ENCODE data around the gene BBS9.

Gene BBS9

GRCh38 chr7:33128990-33129805, at the start of gene BBS9:
TSS of gene BBS9 (plus strand) at chr7:33129564. CDS start at chr7:33146253, 16,689 bp downstream.
- in situ Hi-C loops (cut with HindIII; ENCODE audit: low sequenced_read_pairs), result no loop called here
- peak; percentile 12 for TF ChIP-seq CTCF (IDR thresholded peaks at IDR 0.05; ENCODE audit: low read depth, low read length)
- DNase-seq (ENCODE audit: low read depth, low spot score), result peak; percentile 96
- H3K4me3 ChIP-seq (ENCODE audit: low read depth, low read length), result peak within 1 kb of the TSS; percentile 81

GRCh38 chr7:33079763-33080690, 49.3 kb upstream of the BBS9 start:
- TF ChIP-seq CTCF (IDR thresholded peaks at IDR 0.05; ENCODE audit: low read depth, low read length), result no peak
- DNase-seq (ENCODE audit: low read depth, low spot score), result no peak
- H3K4me3 ChIP-seq (ENCODE audit: low read depth, low read length), result no peak overlapping the region
- in situ Hi-C loops (cut with HindIII; ENCODE audit: low sequenced_read_pairs), result no loop called here

- in situ Hi-C loops (cut with HindIII; ENCODE audit: low sequenced_read_pairs), result no loop called here
These were observed 42.0 kb upstream of the BBS9 start for GRCh38 chr7:33087356-33087755.

GRCh38 chr7:33087858-33088257, 41.5 kb upstream of the BBS9 start:
- DNase-seq (ENCODE audit: low read depth, low spot score), result no peak
- no peak for TF ChIP-seq CTCF (IDR thresholded peaks at IDR 0.05; ENCODE audit: low read depth, low read length)
- in situ Hi-C loops (cut with HindIII; ENCODE audit: low sequenced_read_pairs), result no loop called here
- H3K4me3 ChIP-seq (ENCODE audit: low read depth, low read length), result no peak overlapping the region

More at GRCh38 chr7:33087356-33087755, 42.0 kb upstream of the BBS9 start:
- no peak for DNase-seq (ENCODE audit: low read depth, low spot score)
- H3K4me3 ChIP-seq (ENCODE audit: low read depth, low read length), result no peak overlapping the region
- no peak for TF ChIP-seq CTCF (IDR thresholded peaks at IDR 0.05; ENCODE audit: low read depth, low read length)

- no peak for TF ChIP-seq CTCF (IDR thresholded peaks at IDR 0.05; ENCODE audit: low read depth, low read length)
- no peak for DNase-seq (ENCODE audit: low read depth, low spot score)
- in situ Hi-C loops (cut with HindIII; ENCODE audit: low sequenced_read_pairs), result no loop called here
- no peak overlapping the region for H3K4me3 ChIP-seq (ENCODE audit: low read depth, low read length)
These were observed 40.2 kb upstream of the BBS9 start for GRCh38 chr7:33089142-33089541.

GRCh38 chr7:33091111-33091531, 38.2 kb upstream of the BBS9 start:
- TF ChIP-seq CTCF (IDR thresholded peaks at IDR 0.05; ENCODE audit: low read depth, low read length), result no peak
- no peak overlapping the region for H3K4me3 ChIP-seq (ENCODE audit: low read depth, low read length)
- peak; percentile 39 for DNase-seq (ENCODE audit: low read depth, low spot score)
- in situ Hi-C loops (cut with HindIII; ENCODE audit: low sequenced_read_pairs), result no loop called here

Measured in astrocyte of the spinal cord (primary cell).